Measurements from ENCODE around the gene CRBN. TPM values are rescaled to one million over a fixed set of nuclear protein-coding genes. Genes with fewer than 3 reads are reported as not detected.

CRBN gene
- total RNA-seq, 1 donor from 2014 or later: 42.6 TPM

- no peak overlapping the region for H3K4me3 Mint-ChIP-seq (ENCODE audit: unreplicated experiment)
- H3K9me3 Mint-ChIP-seq (ENCODE audit: unreplicated experiment): no peaks in the 10 kb centered on the region
- TF ChIP-seq CTCF (IDR thresholded peaks at IDR 0.05): no peak
- DNase-seq (ENCODE audit: extremely low spot score, unreplicated experiment): no peak
- no peaks in the 10 kb centered on the region for H3K27me3 Mint-ChIP-seq (ENCODE audit: unreplicated experiment)
- no peak overlapping the region for H3K27ac Mint-ChIP-seq (ENCODE audit: unreplicated experiment)
- H3K4me1 Mint-ChIP-seq (ENCODE audit: unreplicated experiment): no peaks in the 10 kb centered on the region
- H3K36me3 Mint-ChIP-seq (ENCODE audit: unreplicated experiment): no peaks in the 10 kb centered on the region
These were observed 30.2 kb upstream of the CRBN start for GRCh38 chr3:3209714-3210113.

- H3K27me3 Mint-ChIP-seq (ENCODE audit: unreplicated experiment): no peaks in the 10 kb centered on the region
- no peak for TF ChIP-seq CTCF (IDR thresholded peaks at IDR 0.05)
- no peaks in the 10 kb centered on the region for H3K4me1 Mint-ChIP-seq (ENCODE audit: unreplicated experiment)
- H3K36me3 Mint-ChIP-seq (ENCODE audit: unreplicated experiment): no peaks in the 10 kb centered on the region
- H3K9me3 Mint-ChIP-seq (ENCODE audit: unreplicated experiment): no peaks in the 10 kb centered on the region
- DNase-seq (ENCODE audit: extremely low spot score, unreplicated experiment): no peak
- H3K4me3 Mint-ChIP-seq (ENCODE audit: unreplicated experiment): no peak overlapping the region
- H3K27ac Mint-ChIP-seq (ENCODE audit: unreplicated experiment): no peak overlapping the region
These were observed 29.6 kb upstream of the CRBN start for GRCh38 chr3:3209057-3209456.

- no peak for TF ChIP-seq CTCF (IDR thresholded peaks at IDR 0.05)
- no peak overlapping the region for H3K4me3 Mint-ChIP-seq (ENCODE audit: unreplicated experiment)
- no peak for DNase-seq (ENCODE audit: extremely low spot score, unreplicated experiment)
- no peaks in the 10 kb centered on the region for H3K36me3 Mint-ChIP-seq (ENCODE audit: unreplicated experiment)
- H3K9me3 Mint-ChIP-seq (ENCODE audit: unreplicated experiment): no peaks in the 10 kb centered on the region
- H3K27ac Mint-ChIP-seq (ENCODE audit: unreplicated experiment): no peak overlapping the region
- H3K4me1 Mint-ChIP-seq (ENCODE audit: unreplicated experiment): no peaks in the 10 kb centered on the region
- peaks cover 14% of the 10 kb centered on the region for H3K27me3 Mint-ChIP-seq (ENCODE audit: unreplicated experiment)
These were observed 22.1 kb upstream of the CRBN start for GRCh38 chr3:3201611-3202010.

GRCh38 chr3:3200632-3201212, 21.2 kb upstream of the CRBN start:
- H3K9me3 Mint-ChIP-seq (ENCODE audit: unreplicated experiment): no peaks in the 10 kb centered on the region
- H3K4me1 Mint-ChIP-seq (ENCODE audit: unreplicated experiment): no peaks in the 10 kb centered on the region
- H3K36me3 Mint-ChIP-seq (ENCODE audit: unreplicated experiment): no peaks in the 10 kb centered on the region
- H3K27me3 Mint-ChIP-seq (ENCODE audit: unreplicated experiment): peaks cover 14% of the 10 kb centered on the region
- H3K4me3 Mint-ChIP-seq (ENCODE audit: unreplicated experiment): no peak overlapping the region
- no peak overlapping the region for H3K27ac Mint-ChIP-seq (ENCODE audit: unreplicated experiment)
- TF ChIP-seq CTCF (IDR thresholded peaks at IDR 0.05): peak; percentile 84
- no peak for DNase-seq (ENCODE audit: extremely low spot score, unreplicated experiment)

- peaks cover 23% of the 10 kb centered on the region for H3K27me3 Mint-ChIP-seq (ENCODE audit: unreplicated experiment)
- no peaks in the 10 kb centered on the region for H3K36me3 Mint-ChIP-seq (ENCODE audit: unreplicated experiment)
- H3K4me3 Mint-ChIP-seq (ENCODE audit: unreplicated experiment): no peak overlapping the region
These were observed 19.8 kb upstream of the CRBN start for GRCh38 chr3:3199306-3199705.

More at GRCh38 chr3:3199306-3199705, 19.8 kb upstream of the CRBN start:
- TF ChIP-seq CTCF (IDR thresholded peaks at IDR 0.05): no peak
- Mint-ChIP-seq H3K9me3 (ENCODE audit: unreplicated experiment) (no peaks in the 10 kb centered on the region), H3K4me1 (ENCODE audit: unreplicated experiment) (no peaks in the 10 kb centered on the region), H3K27ac (ENCODE audit: unreplicated experiment) (no peak overlapping the region)
- no peak for DNase-seq (ENCODE audit: extremely low spot score, unreplicated experiment)
